GM12878 (cell line): Measurements from ENCODE around the gene SECISBP2.

ENCODE experiments used
- CBFB ChIP-seq: IDR thresholded peaks from 2 replicates; pipeline ENCODE4 v1.6.1; 2016; ENCODE audit warnings: antibody characterized with exemption, low read depth
- CREB1 ChIP-seq: IDR thresholded peaks from 2 replicates; pipeline ENCODE4 v1.6.1; 2012; ENCODE audit warnings: low read depth, mild to moderate bottlenecking, inconsistent platforms
- CTCF ChIP-seq, 3 experiments: IDR thresholded peaks in 2 of 3; conservative IDR thresholded peaks in 1 of 3; 2 replicates each; pipeline ENCODE4 v1.5.1; 2011; ENCODE audit warnings: low read depth in 3 of 3, low read length in 3 of 3, mild to moderate bottlenecking in 3 of 3, control low read depth in 2 of 3, moderate library complexity in 2 of 3, inconsistent platforms in 1 of 3, mixed read lengths in 1 of 3; ENCODE audit not compliant: control insufficient read depth in 2 of 3, insufficient read depth in 1 of 3; ENCODE audit errors: extremely low read depth in 1 of 3
- ELK1 ChIP-seq: IDR thresholded peaks from 2 replicates; pipeline ENCODE4 v1.6.1; 2012; ENCODE audit warnings: low read depth, low read length, improper control_type of control experiment
- GABPA ChIP-seq: IDR thresholded peaks from 2 replicates; pipeline ENCODE4 v1.6.1; 2014; ENCODE audit warnings: antibody characterized with exemption, low read depth, mild to moderate bottlenecking, inconsistent platforms
- NFYA ChIP-seq: IDR thresholded peaks from 2 replicates; pipeline ENCODE4 v1.6.1; 2011; ENCODE audit warnings: low read depth, mild to moderate bottlenecking, low read length, improper control_type of control experiment, borderline replicate concordance
- NRF1 ChIP-seq: conservative IDR thresholded peaks from 2 replicates; pipeline ENCODE4 v1.6.1; 2011; ENCODE audit warnings: mild to moderate bottlenecking, low read depth, low read length, improper control_type of control experiment
- REST ChIP-seq: IDR thresholded peaks from 2 replicates; pipeline ENCODE4 v1.6.1; 2012; ENCODE audit warnings: mild to moderate bottlenecking, low read depth, low read length
- SP1 ChIP-seq: IDR thresholded peaks from one replicate; pipeline ENCODE4 v1.6.1; 2011; ENCODE audit warnings: low read depth, low read length
- TAF1 ChIP-seq: IDR thresholded peaks from 2 replicates; pipeline ENCODE4 v1.6.1; 2011; ENCODE audit warnings: mild to moderate bottlenecking, low read depth, low read length, borderline replicate concordance
- ZNF24 ChIP-seq: fragments of 450-650 bp; IDR thresholded peaks from 2 replicates; pipeline ENCODE4 v1.6.1; 2017; ENCODE audit warnings: antibody characterized with exemption, mild to moderate bottlenecking

GRCh38 chr9:89353989-89354388 is 35.7 kb downstream of the SECISBP2 start:
- TF ChIP-seq ZNF24 (no peak), NRF1 (no peak), SP1 (no peak), CREB1 (no peak), CBFB (no peak), GABPA (no peak), TAF1 (no peak), ELK1 (no peak), REST (no peak), NFYA (no peak), CTCF (IDR thresholded peaks at IDR 0.05 in 2 of 3, conservative IDR thresholded peaks at IDR 0.05 in 1 of 3; ENCODE audit: control insufficient read depth in 2 of 3, extremely low read depth in 1 of 3, insufficient read depth in 1 of 3, low read depth in 3 of 3, low read length in 3 of 3) (no peak)
